Neural progenitor cell (in vitro differentiated cells): ENCODE measurements around the gene TACR2. TPM values are rescaled to one million over a fixed set of nuclear protein-coding genes. Genes with fewer than 3 reads are reported as not detected.

Experiments used
- DNase-seq: peaks from one replicate; pipeline ENCODE4 v3.0.0-alpha.2; 2016; ENCODE audit warnings: low spot score
- H2AFZ ChIP-seq: fragments of 200-600 bp; sonication (generic); replicated peaks from 2 replicates; pipeline ENCODE4 v1.6.1; 2016; ENCODE audit warnings: antibody characterized with exemption
- H3F3A ChIP-seq: fragments of 200-600 bp; sonication (generic); 2 replicates; pipeline ENCODE4 v1.6.1; 2016; ENCODE audit warnings: antibody characterized with exemption, low read depth
- H3K27ac ChIP-seq: fragments of 200-600 bp; sonication (generic); 2 replicates; pipeline ENCODE4 v1.5.1; 2016; ENCODE audit warnings: mild to moderate bottlenecking
- H3K27me3 ChIP-seq: fragments of 200-600 bp; sonication (generic); 2 replicates; pipeline ENCODE4 v1.6.1; 2016; ENCODE audit warnings: mild to moderate bottlenecking, moderate library complexity
- H3K36me3 ChIP-seq: fragments of 200-600 bp; sonication (generic); 2 replicates; pipeline ENCODE4 v1.5.1; 2016
- H3K4me1 ChIP-seq: fragments of 200-600 bp; sonication (generic); 2 replicates; pipeline ENCODE4 v1.6.1; 2016; ENCODE audit warnings: mixed run types
- H3K4me2 ChIP-seq: fragments of 200-600 bp; sonication (generic); 2 replicates; pipeline ENCODE4 v1.6.1; 2016
- H3K4me3 ChIP-seq: fragments of 200-600 bp; sonication (generic); 2 replicates; pipeline ENCODE4 v1.5.1; 2016
- H3K79me2 ChIP-seq: fragments of 200-600 bp; sonication (generic); 2 replicates; pipeline ENCODE4 v1.6.1; 2016; ENCODE audit warnings: low read depth
- H3K9ac ChIP-seq: fragments of 200-600 bp; sonication (generic); 2 replicates; pipeline ENCODE4 v1.6.1; 2016
- H3K9me3 ChIP-seq: fragments of 200-600 bp; sonication (generic); 2 replicates; pipeline ENCODE4 v1.5.1; 2016; ENCODE audit warnings: low read depth
- H4K20me1 ChIP-seq: fragments of 200-600 bp; sonication (generic); 2 replicates; pipeline ENCODE4 v1.6.1; 2016; ENCODE audit warnings: low read depth
- H3K27ac Mint-ChIP-seq: 3 replicates; pipeline ENCODE4 v1.8.0; 2021; ENCODE audit warnings: mixed read lengths
- H3K27me3 Mint-ChIP-seq: 2 replicates; pipeline ENCODE4 v1.8.0; 2022; ENCODE audit warnings: low read depth, mild to moderate bottlenecking, inconsistent platforms, moderate library complexity, mixed read lengths; ENCODE audit not compliant: insufficient read depth
- H3K36me3 Mint-ChIP-seq: 3 replicates; pipeline ENCODE4 v1.8.0; 2021; ENCODE audit warnings: mixed read lengths
- H3K4me1 Mint-ChIP-seq: 3 replicates; pipeline ENCODE4 v1.8.0; 2021; ENCODE audit warnings: mixed read lengths
- H3K4me3 Mint-ChIP-seq: 3 replicates; pipeline ENCODE4 v1.8.0; 2021; ENCODE audit warnings: mild to moderate bottlenecking, moderate library complexity, mixed read lengths
- H3K9me3 Mint-ChIP-seq: 3 replicates; pipeline ENCODE4 v1.8.0; 2020; ENCODE audit warnings: mixed read lengths
- CTCF ChIP-seq: fragments of 200-600 bp; sonication (generic); IDR thresholded peaks from 2 replicates; pipeline ENCODE4 v1.5.1; 2017; ENCODE audit warnings: antibody characterized with exemption, mild to moderate bottlenecking
- EZH2 ChIP-seq: fragments of 200-600 bp; sonication (generic); IDR thresholded peaks from 2 replicates; pipeline ENCODE4 v1.6.1; 2017; ENCODE audit warnings: antibody characterized with exemption, mild to moderate bottlenecking, moderate library complexity
- EZH2phosphoT487 ChIP-seq: fragments of 200-600 bp; sonication (generic); IDR thresholded peaks from 2 replicates; pipeline ENCODE4 v1.6.1; 2017; ENCODE audit warnings: antibody characterized with exemption
- total RNA-seq: library from RNA; depleted of rRNA; stranded (reverse); fragments of >200 nt; gene quantifications from 2 replicates; pipeline ENCODE4 v1.2.3, GENCODE V29; 2015; ENCODE audit warnings: low replicate concordance

The TACR2 gene
- total RNA-seq, 1 donor from 2014 or later = not detected

DNA sequence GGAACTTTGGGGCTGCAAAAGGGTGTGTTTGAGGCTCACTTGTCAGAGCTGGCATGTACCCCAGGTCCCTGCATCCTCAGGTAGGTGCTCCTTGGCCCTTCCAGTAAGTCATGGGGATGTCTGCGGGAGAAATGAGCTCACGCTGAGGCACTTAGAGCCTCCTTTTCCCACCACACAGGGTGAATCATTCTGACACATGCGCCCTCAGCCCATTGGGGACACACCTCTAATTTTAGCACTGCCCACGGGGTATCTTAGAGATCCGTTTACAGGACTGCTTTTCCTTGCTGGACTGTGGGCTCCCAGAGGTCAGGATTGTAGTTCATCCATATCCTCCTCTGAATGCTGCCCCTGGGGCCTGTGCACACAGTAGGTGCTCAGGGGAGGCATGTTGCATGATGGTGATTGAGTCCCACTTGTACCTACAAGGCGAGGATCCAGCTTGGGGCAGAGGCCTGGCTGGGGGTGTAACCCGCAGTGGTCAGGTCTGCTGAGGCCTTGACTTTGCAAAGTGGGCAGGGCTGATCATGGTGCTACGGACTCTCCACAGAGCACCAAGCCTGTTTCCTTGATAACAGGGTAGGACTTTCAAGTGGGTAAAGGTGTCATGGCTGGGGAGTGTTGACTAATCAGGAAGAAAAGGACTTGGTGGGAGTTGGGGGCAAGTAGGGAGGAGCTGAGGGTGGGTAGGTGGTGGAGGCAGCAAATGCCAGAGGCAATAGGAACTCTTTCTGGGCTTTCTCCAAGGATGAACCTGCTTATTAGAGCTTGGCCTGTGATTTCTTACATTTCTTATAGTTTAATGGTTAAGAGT lies 40.4 kb upstream of the TACR2 start:
- H3K4me3 ChIP-seq = no peak overlapping the region
- no peak overlapping the region for H3K4me2 ChIP-seq
- H3K4me3 Mint-ChIP-seq = no peak overlapping the region
- H3K27ac Mint-ChIP-seq = no peak overlapping the region
- H3K27me3 ChIP-seq = peaks cover 16% of the 10 kb centered on the region
- no peak for DNase-seq
- H4K20me1 ChIP-seq = no peaks in the 10 kb centered on the region
- no peak overlapping the region for H3K27ac ChIP-seq
- no peaks in the 10 kb centered on the region for H3K9me3 Mint-ChIP-seq
- H3K79me2 ChIP-seq = no peaks in the 10 kb centered on the region
- peaks cover 8% of the 10 kb centered on the region for H3K27me3 Mint-ChIP-seq
- H3K4me1 ChIP-seq = no peaks in the 10 kb centered on the region
- peaks cover 8% of the 10 kb centered on the region for H3K4me1 Mint-ChIP-seq
- H3F3A ChIP-seq = no peaks in the 10 kb centered on the region
- no peaks in the 10 kb centered on the region for H3K36me3 ChIP-seq
- H2AFZ ChIP-seq = no peak overlapping the region
- TF ChIP-seq EZH2phosphoT487 (no peak), EZH2 (no peak), CTCF (no peak)
- H3K9me3 ChIP-seq = no peaks in the 10 kb centered on the region
- no peaks in the 10 kb centered on the region for H3K36me3 Mint-ChIP-seq
- H3K9ac ChIP-seq = no peak overlapping the region

- Histone ChIP-seq H3K27me3 (peaks cover 24% of the 10 kb centered on the region), H2AFZ (no peak overlapping the region), H3K4me2 (no peak overlapping the region), H3K36me3 (no peaks in the 10 kb centered on the region), H3K79me2 (no peaks in the 10 kb centered on the region), H3K9ac (no peak overlapping the region), H3K27ac (no peak overlapping the region), H3F3A (no peaks in the 10 kb centered on the region), H3K4me3 (no peak overlapping the region), H3K4me1 (no peaks in the 10 kb centered on the region), H3K9me3 (no peaks in the 10 kb centered on the region), H4K20me1 (no peaks in the 10 kb centered on the region)
- no peak for TF ChIP-seq CTCF
- no peak for TF ChIP-seq EZH2
- TF ChIP-seq EZH2phosphoT487 = no peak
- Mint-ChIP-seq H3K27ac (no peak overlapping the region), H3K4me3 (no peak overlapping the region), H3K27me3 (peaks cover 9% of the 10 kb centered on the region), H3K9me3 (no peaks in the 10 kb centered on the region), H3K36me3 (no peaks in the 10 kb centered on the region), H3K4me1 (peaks cover 15% of the 10 kb centered on the region)
- no peak for DNase-seq
These were observed 38.5 kb upstream of the TACR2 start for GRCh38 chr10:69455006-69455763.

- Histone ChIP-seq H2AFZ (no peak overlapping the region), H3K4me2 (no peak overlapping the region), H3K36me3 (no peaks in the 10 kb centered on the region), H3K27ac (no peak overlapping the region), H3K4me1 (no peaks in the 10 kb centered on the region), H3K9me3 (no peaks in the 10 kb centered on the region), H4K20me1 (no peaks in the 10 kb centered on the region), H3F3A (no peaks in the 10 kb centered on the region), H3K27me3 (peaks cover 24% of the 10 kb centered on the region), H3K9ac (no peak overlapping the region), H3K4me3 (no peak overlapping the region), H3K79me2 (no peaks in the 10 kb centered on the region)
- no peak for DNase-seq
- H3K9me3 Mint-ChIP-seq = no peaks in the 10 kb centered on the region
- H3K27me3 Mint-ChIP-seq = peaks cover 8% of the 10 kb centered on the region
- no peaks in the 10 kb centered on the region for H3K36me3 Mint-ChIP-seq
- peaks cover 18% of the 10 kb centered on the region for H3K4me1 Mint-ChIP-seq
- no peak overlapping the region for H3K27ac Mint-ChIP-seq
- no peak overlapping the region for H3K4me3 Mint-ChIP-seq
- TF ChIP-seq CTCF (no peak), EZH2phosphoT487 (no peak), EZH2 (no peak)
These were observed 37.1 kb upstream of the TACR2 start for GRCh38 chr10:69453795-69454194.
